CD14-positive monocyte (primary cell): ENCODE data around the gene CENPC. TPM values are rescaled to one million over a fixed set of nuclear protein-coding genes. Genes with fewer than 3 reads are reported as not detected.
"Not testable (repeated sequence)": the region's sequence is repeated elsewhere in the genome, so short reads cannot be mapped to it uniquely, and the experiment has no call there.

Experiments
- DNase-seq, 3 donors: peaks; one replicate each; pipeline ENCODE4 v3.0.0-alpha.2; 2011 to 2022
- H2AFZ ChIP-seq: 2 replicates; pipeline ENCODE4 v1.6.0; 2012; ENCODE audit warnings: mild to moderate bottlenecking, low read depth, low read length, inconsistent platforms; ENCODE audit not compliant: insufficient read depth, poor library complexity, severe bottlenecking
- H3K27ac ChIP-seq, 2 donors: 1 replicate in 1 of 2; 2 replicates in 1 of 2; pipeline ENCODE4 v1.5.1; 2012 to 2013; ENCODE audit warnings: low read length in 2 of 2, control low read depth in 1 of 2, inconsistent platforms in 1 of 2, low read depth in 1 of 2, mild to moderate bottlenecking in 1 of 2
- H3K27me3 ChIP-seq, 2 donors: one replicate each; pipeline versions ENCODE4 v1.6.0 to v1.6.1; 2011 to 2013; ENCODE audit warnings: low read length in 2 of 2; ENCODE audit not compliant: control insufficient read depth in 2 of 2, insufficient read depth in 2 of 2
- H3K36me3 ChIP-seq, 2 donors: replicated peaks in 1 of 2; 1 replicate in 1 of 2; 2 replicates in 1 of 2; pipeline versions ENCODE4 v1.5.1 to v1.6.1; 2012 to 2013; ENCODE audit warnings: low read length in 2 of 2, control low read depth in 1 of 2, inconsistent platforms in 1 of 2, mild to moderate bottlenecking in 1 of 2; ENCODE audit not compliant: insufficient read depth in 2 of 2, control insufficient read depth in 1 of 2
- H3K4me1 ChIP-seq, 2 donors: 1 replicate in 1 of 2; 2 replicates in 1 of 2; pipeline versions ENCODE4 v1.5.1 to v1.6.1; 2012 to 2013; ENCODE audit warnings: low read length in 2 of 2, control low read depth in 1 of 2, inconsistent platforms in 1 of 2, mild to moderate bottlenecking in 1 of 2, moderate library complexity in 1 of 2; ENCODE audit not compliant: insufficient read depth in 2 of 2, control insufficient read depth in 1 of 2
- H3K4me2 ChIP-seq: replicated peaks from 2 replicates; pipeline ENCODE3; 2012; ENCODE audit warnings: low read length, moderate library complexity, mild to moderate bottlenecking; ENCODE audit not compliant: poor library complexity, severe bottlenecking; ENCODE audit errors: extremely low read depth
- H3K4me3 ChIP-seq, 3 experiments: fragments of 200-600 bp in 1 of 3; sonication (generic) in 1 of 3; replicated peaks in 1 of 3; 1 replicate in 2 of 3; 2 replicates in 1 of 3; pipeline ENCODE4 v1.5.1; 2011 to 2013; ENCODE audit warnings: low read length in 3 of 3, mild to moderate bottlenecking in 3 of 3, control low read depth in 2 of 3, low read depth in 2 of 3, inconsistent platforms in 1 of 3, moderate library complexity in 1 of 3
- H3K79me2 ChIP-seq: 2 replicates; pipeline ENCODE4 v1.6.0; 2012; ENCODE audit warnings: mild to moderate bottlenecking, control low read depth, inconsistent platforms, low read length, moderate library complexity; ENCODE audit not compliant: insufficient read depth
- H3K9ac ChIP-seq: 2 replicates; pipeline ENCODE4 v1.6.0; 2017; ENCODE audit warnings: low read length, mild to moderate bottlenecking; ENCODE audit not compliant: insufficient read depth, poor library complexity, severe bottlenecking
- H3K9me3 ChIP-seq, 2 donors: replicated peaks in 1 of 2; 1 replicate in 1 of 2; 2 replicates in 1 of 2; pipeline versions ENCODE4 v1.5.1 to v1.6.1; 2012 to 2013; ENCODE audit warnings: low read length in 2 of 2, control low read depth in 1 of 2; ENCODE audit not compliant: control insufficient read depth in 1 of 2, insufficient read depth in 1 of 2
- H4K20me1 ChIP-seq: 2 replicates; pipeline ENCODE4 v1.6.0; 2012; ENCODE audit warnings: mild to moderate bottlenecking, low read length, control low read depth, moderate library complexity; ENCODE audit not compliant: insufficient read depth
- H3K27ac Mint-ChIP-seq, 7 donors: one replicate each; pipeline ENCODE4 v1.8.0; 2020; ENCODE audit warnings: mild to moderate bottlenecking in 7 of 7, mixed read lengths in 7 of 7, moderate library complexity in 6 of 7, inconsistent platforms in 2 of 7
- H3K27me3 Mint-ChIP-seq, 3 donors: one replicate each; pipeline ENCODE4 v1.8.0; 2021 to 2022; ENCODE audit warnings: low read depth in 3 of 3, mild to moderate bottlenecking in 3 of 3, mixed read lengths in 3 of 3, moderate library complexity in 3 of 3, inconsistent platforms in 1 of 3
- H3K36me3 Mint-ChIP-seq, 2 donors: one replicate each; pipeline ENCODE4 v1.8.0; 2020; ENCODE audit warnings: mixed read lengths in 2 of 2, inconsistent platforms in 1 of 2, mild to moderate bottlenecking in 1 of 2
- H3K4me1 Mint-ChIP-seq: one replicate; pipeline ENCODE4 v1.8.0; 2020; ENCODE audit warnings: mild to moderate bottlenecking, mixed read lengths
- H3K4me3 Mint-ChIP-seq, 2 donors: one replicate each; pipeline ENCODE4 v1.8.0; 2020; ENCODE audit warnings: mild to moderate bottlenecking in 2 of 2, mixed read lengths in 2 of 2, moderate library complexity in 1 of 2
- H3K9me3 Mint-ChIP-seq, 7 donors: one replicate each; pipeline ENCODE4 v1.8.0; 2020 to 2022; ENCODE audit warnings: mixed read lengths in 7 of 7, mild to moderate bottlenecking in 6 of 7, moderate library complexity in 6 of 7, inconsistent platforms in 2 of 7
- WGBS: methylation state at CpG from one replicate; pipeline ENCODE4 v1.1.5; 2013; ENCODE audit warnings: missing lambda C conversion rate; ENCODE audit not compliant: insufficient coverage; 5-methylcytosine and 5-hydroxymethylcytosine counted together
- intact Hi-C, 2 donors: fragments of 100-400 bp; cut with micrococcal nuclease; formaldehyde crosslinking; loops; one replicate each; pipeline versions ENCODE4 v1.15.0 to v1.15.1; 2023
- polyA plus RNA-seq, 3 donors: library from polyadenylated mRNA; depleted of rRNA in 1 of 3; unstranded in 2 of 3; stranded (reverse) in 1 of 3; fragments of 300-500 nt in 2 of 3; fragments of >200 nt in 1 of 3; fragmentation: Illumina TruSeq in 2 of 3; gene quantifications; 1 replicate in 2 of 3; 2 replicates in 1 of 3; pipeline ENCODE4 v1.2.3, GENCODE V29; 2012 to 2021
- TF ChIP-seq, protein P1 (sequence below): fragments of 200-600 bp; IDR thresholded peaks from one replicate; pipeline ENCODE4 v1.8.0; 2022; ENCODE audit warnings: antibody characterized with exemption, mild to moderate bottlenecking

CENPC gene
- polyA plus RNA-seq, 3 donors: 6.3 to 7.2 (median 6.7) TPM

DNA sequence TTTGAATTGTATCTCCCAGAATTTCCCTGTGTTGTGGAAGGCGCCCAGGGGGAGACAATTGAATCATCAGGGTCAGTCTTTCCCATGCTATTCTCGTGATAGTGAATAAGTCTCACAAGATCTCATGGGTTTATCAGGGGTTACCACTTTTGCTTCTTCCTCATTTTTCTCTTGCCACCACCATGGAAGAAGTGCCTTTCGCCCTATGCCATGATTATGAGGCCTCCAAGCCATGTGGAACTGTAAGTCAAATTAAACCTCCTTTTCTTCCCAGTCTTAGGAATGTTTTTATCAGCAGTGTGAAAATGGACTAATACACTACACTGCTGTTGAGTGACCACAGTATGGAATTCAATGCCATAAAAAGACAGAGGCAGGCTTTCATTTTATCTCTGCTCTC is 12.2 kb downstream of the CENPC start:
- H3K36me3 Mint-ChIP-seq: peaks cover 80 to 94% of the 10 kb centered on the region in 2 donors
- WGBS: no CpG with 5 or more reads among the region's 3 CpGs

DNA sequence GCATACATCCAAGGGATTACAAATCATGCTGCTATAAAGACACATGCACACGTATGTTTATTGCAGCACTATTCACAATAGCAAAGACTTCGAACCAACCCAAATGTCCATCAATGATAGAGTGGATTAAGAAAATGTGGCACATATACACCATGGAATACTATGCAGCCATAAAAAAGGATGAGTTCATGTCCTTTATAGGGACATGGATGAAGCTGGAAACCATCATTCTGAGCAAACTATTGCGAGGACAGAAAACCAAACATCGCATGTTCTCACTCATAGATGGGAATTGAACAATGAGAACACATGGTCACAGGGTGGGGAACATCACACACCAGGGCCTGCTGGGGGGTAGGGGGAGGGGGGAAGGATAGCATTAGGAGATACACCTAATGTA is 12.9 kb downstream of the CENPC start:
- H3K4me2 ChIP-seq, H3K27ac Mint-ChIP-seq, H3K4me3 ChIP-seq, H3K4me3 Mint-ChIP-seq, H3K4me1 ChIP-seq, H4K20me1 ChIP-seq, H3K4me1 Mint-ChIP-seq, H3K27me3 Mint-ChIP-seq, H2AFZ ChIP-seq, H3K9ac ChIP-seq, H3K27me3 ChIP-seq, intact Hi-C loops, H3K27ac ChIP-seq, DNase-seq: not testable (repeated sequence)
- Histone ChIP-seq H3K79me2 (peaks cover 73% of the 10 kb centered on the region), H3K36me3 (peaks cover 83 to 90% of the 10 kb centered on the region in 2 donors), H3K9me3 (peaks cover 10 to 14% of the 10 kb centered on the region in 2 donors)
- Mint-ChIP-seq H3K9me3 (peaks cover 9 to 21% (median 17%) of the 10 kb centered on the region in 7 donors), H3K36me3 (peaks cover 78 to 94% of the 10 kb centered on the region in 2 donors)
- no CpG with 5 or more reads among the region's 4 CpGs for WGBS

More for the DNA sequence above, 12.2 kb downstream of the CENPC start:
- H3K79me2 ChIP-seq: peaks cover 68% of the 10 kb centered on the region
- no peak overlapping the region for H3K4me3 ChIP-seq
- H3K9ac ChIP-seq: no peak overlapping the region
- H3K4me2 ChIP-seq: no peak overlapping the region
- no peaks in the 10 kb centered on the region for H3K27me3 ChIP-seq
- no peaks in the 10 kb centered on the region for H3K4me1 ChIP-seq
- H3K9me3 ChIP-seq: peaks cover 10 to 14% of the 10 kb centered on the region in 2 donors
- no peak overlapping the region for H3K27ac ChIP-seq
- H3K27ac Mint-ChIP-seq: no peak overlapping the region
- no peak overlapping the region for H2AFZ ChIP-seq
- TF ChIP-seq, protein P1, sequence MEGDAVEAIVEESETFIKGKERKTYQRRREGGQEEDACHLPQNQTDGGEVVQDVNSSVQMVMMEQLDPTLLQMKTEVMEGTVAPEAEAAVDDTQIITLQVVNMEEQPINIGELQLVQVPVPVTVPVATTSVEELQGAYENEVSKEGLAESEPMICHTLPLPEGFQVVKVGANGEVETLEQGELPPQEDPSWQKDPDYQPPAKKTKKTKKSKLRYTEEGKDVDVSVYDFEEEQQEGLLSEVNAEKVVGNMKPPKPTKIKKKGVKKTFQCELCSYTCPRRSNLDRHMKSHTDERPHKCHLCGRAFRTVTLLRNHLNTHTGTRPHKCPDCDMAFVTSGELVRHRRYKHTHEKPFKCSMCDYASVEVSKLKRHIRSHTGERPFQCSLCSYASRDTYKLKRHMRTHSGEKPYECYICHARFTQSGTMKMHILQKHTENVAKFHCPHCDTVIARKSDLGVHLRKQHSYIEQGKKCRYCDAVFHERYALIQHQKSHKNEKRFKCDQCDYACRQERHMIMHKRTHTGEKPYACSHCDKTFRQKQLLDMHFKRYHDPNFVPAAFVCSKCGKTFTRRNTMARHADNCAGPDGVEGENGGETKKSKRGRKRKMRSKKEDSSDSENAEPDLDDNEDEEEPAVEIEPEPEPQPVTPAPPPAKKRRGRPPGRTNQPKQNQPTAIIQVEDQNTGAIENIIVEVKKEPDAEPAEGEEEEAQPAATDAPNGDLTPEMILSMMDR: no peak
- peaks cover 9 to 21% (median 17%) of the 10 kb centered on the region in 7 donors for H3K9me3 Mint-ChIP-seq
- H3K4me1 Mint-ChIP-seq: peaks cover 1% of the 10 kb centered on the region
- H3K36me3 ChIP-seq: peaks cover 90 to 91% of the 10 kb centered on the region in 2 donors
- no peaks in the 10 kb centered on the region for H4K20me1 ChIP-seq
- no peak overlapping the region for H3K4me3 Mint-ChIP-seq
- DNase-seq: no peak
- intact Hi-C loops: no loop called here
- no peaks in the 10 kb centered on the region for H3K27me3 Mint-ChIP-seq
